ENCODE data around the gene DDX54.

Gene DDX54

GRCh38 chr12:113163030-113163360, 22.3 kb downstream of the DDX54 start:
- ATAC-seq: no peak
- DNase-seq: no peak
- Mint-ChIP-seq H3K27me3 (no peaks in the 10 kb centered on the region), H3K27ac (peak overlapping the region in 1 of 2 donors; percentile 83), H3K9me3 (no peaks in the 10 kb centered on the region), H3K4me1 (peaks cover 9% of the 10 kb centered on the region), H3K4me3 (no peak overlapping the region)

- Mint-ChIP-seq H3K27ac (peak overlapping the region in 1 of 2 donors; percentile 83), H3K27me3 (no peaks in the 10 kb centered on the region), H3K4me1 (peaks cover 16% of the 10 kb centered on the region), H3K4me3 (no peak overlapping the region), H3K9me3 (no peaks in the 10 kb centered on the region)
- ATAC-seq: no peak
- no peak for DNase-seq
Measured at GRCh38 chr12:113162102-113163029, 22.9 kb downstream of the DDX54 start.

GRCh38 chr12:113161415-113162016, 23.8 kb downstream of the DDX54 start:
- Mint-ChIP-seq H3K4me1 (peaks cover 24% of the 10 kb centered on the region), H3K9me3 (no peaks in the 10 kb centered on the region), H3K4me3 (no peak overlapping the region), H3K27me3 (no peaks in the 10 kb centered on the region), H3K27ac (no peak overlapping the region)
- ATAC-seq (no peak), DNase-seq (no peak)

GRCh38 chr12:113159937-113160336, 25.3 kb downstream of the DDX54 start:
- no peak for DNase-seq
- Mint-ChIP-seq H3K9me3 (no peaks in the 10 kb centered on the region), H3K27ac (peak overlapping the region; percentile 71 to 74), H3K27me3 (peaks cover 8% of the 10 kb centered on the region), H3K4me3 (no peak overlapping the region), H3K4me1 (peaks cover 26% of the 10 kb centered on the region)
- no peak for ATAC-seq

- ATAC-seq: no peak
- H3K27ac Mint-ChIP-seq: peak overlapping the region in 1 of 2 donors; percentile 34
Measured at GRCh38 chr12:113158439-113159203, 26.7 kb downstream of the DDX54 start.

DNA sequence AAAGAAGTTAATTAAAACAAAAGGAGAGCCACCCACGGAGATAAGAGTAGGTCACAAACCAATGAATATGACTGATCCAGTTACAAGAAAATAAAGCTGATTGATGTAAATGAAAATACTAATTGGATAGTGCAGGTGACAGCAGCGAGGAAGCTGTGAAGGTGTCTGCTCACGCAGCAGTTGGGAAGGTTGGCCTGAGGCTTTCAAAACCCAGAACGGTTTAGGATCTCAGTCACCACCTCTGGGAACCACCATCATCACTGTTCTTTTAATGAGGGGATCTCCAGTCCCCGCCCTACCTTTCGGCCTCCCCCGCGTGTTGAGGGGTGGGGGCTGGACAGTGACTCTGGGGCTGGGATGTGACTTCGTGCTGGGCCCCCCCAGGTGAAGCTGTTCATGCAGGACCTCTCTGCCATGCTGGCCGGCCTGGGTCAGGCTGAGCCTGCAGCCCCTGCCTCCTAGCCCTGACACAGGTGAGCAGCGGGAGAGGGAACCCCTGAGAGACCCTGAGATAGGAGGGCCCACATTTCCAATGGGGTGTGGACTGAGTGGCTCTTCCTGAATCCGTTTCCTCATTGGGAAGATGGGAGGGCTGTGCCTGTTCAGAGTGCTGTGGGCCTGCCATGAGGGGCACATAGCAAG, 27.9 kb downstream of the DDX54 start:
- Mint-ChIP-seq H3K9me3 (no peaks in the 10 kb centered on the region), H3K4me1 (peaks cover 45% of the 10 kb centered on the region), H3K4me3 (no peak overlapping the region), H3K27me3 (peaks cover 33% of the 10 kb centered on the region), H3K27ac (peak overlapping the region in 1 of 2 donors; percentile 81)
- ATAC-seq (no peak), DNase-seq (no peak)

More at GRCh38 chr12:113158439-113159203, 26.7 kb downstream of the DDX54 start:
- Mint-ChIP-seq H3K27me3 (peaks cover 22% of the 10 kb centered on the region), H3K9me3 (no peaks in the 10 kb centered on the region), H3K4me3 (no peak overlapping the region), H3K4me1 (peaks cover 34% of the 10 kb centered on the region)
- no peak for DNase-seq

DNA sequence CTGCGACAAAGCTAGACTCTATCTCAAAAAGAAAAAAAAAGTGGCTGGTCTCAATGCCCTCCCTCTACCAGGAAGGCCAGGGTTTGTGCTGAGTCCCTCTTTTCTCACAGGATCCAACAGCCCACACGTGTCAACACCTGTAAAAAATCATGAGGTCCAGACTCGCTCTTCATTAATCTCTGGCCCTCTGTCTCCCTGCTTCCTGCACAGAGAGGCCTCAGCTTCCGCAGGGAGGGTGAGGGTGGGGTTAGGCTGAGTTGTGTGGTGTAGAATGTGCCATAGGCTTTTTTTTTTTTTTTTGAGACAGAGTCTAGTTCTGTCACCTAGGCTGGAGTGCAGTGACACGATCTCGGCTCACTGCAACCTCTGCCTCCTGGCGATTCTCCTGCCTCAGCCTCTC, 29.6 kb downstream of the DDX54 start:
- ATAC-seq (no peak), DNase-seq (no peak)
- H3K4me1 Mint-ChIP-seq: peaks cover 44% of the 10 kb centered on the region
- H3K27me3 Mint-ChIP-seq: peaks cover 43% of the 10 kb centered on the region
- H3K9me3 Mint-ChIP-seq: no peaks in the 10 kb centered on the region
- no peak overlapping the region for H3K27ac Mint-ChIP-seq
- H3K4me3 Mint-ChIP-seq: peak overlapping the region in 1 of 2 donors; percentile 91

GRCh38 chr12:113155060-113155459, 30.2 kb downstream of the DDX54 start:
- peak overlapping the region in 1 of 2 donors; percentile 91 for H3K4me3 Mint-ChIP-seq
- H3K27ac Mint-ChIP-seq: peak overlapping the region in 1 of 2 donors; percentile 71
- H3K4me1 Mint-ChIP-seq: peaks cover 44% of the 10 kb centered on the region
- H3K27me3 Mint-ChIP-seq: peaks cover 48% of the 10 kb centered on the region
- H3K9me3 Mint-ChIP-seq: no peaks in the 10 kb centered on the region
- DNase-seq (no peak), ATAC-seq (no peak)

DNA sequence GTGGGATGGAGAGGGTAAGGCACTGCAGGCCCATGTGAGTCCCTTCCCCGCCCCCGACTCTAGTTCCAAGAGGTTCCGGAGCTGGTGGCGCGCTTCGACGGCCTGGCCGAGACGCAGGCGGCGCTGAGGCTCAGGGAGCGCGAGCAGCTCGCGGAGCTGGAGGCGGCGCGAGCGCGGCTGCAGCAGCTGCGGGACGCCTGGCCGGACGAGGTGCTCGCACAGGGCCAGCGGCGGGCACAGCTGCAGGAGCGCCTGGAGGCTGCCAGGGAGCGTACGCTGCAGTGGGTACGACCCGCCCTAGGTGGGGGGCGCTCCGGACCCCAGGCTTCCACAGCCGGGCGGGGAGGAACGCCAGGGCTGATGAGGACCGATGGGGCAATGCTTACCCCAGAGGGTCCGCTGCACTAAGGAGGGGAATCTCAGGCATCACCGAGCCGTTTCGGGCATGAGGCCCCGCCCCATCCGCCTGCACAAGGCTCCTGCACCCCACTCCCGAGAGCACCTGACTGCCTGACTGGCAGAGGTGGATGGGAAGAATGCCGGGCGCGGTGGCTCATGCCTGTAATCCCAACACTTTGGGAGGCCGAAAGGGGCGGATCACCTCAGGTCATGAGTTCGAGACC, 30.8 kb downstream of the DDX54 start:
- Mint-ChIP-seq H3K4me1 (peaks cover 49% of the 10 kb centered on the region), H3K27me3 (peaks cover 48% of the 10 kb centered on the region), H3K4me3 (peak overlapping the region; percentile 67 to 91), H3K27ac (no peak overlapping the region), H3K9me3 (no peaks in the 10 kb centered on the region)
- peak in 1 of 2 donors; percentile 39 for DNase-seq
- no peak for ATAC-seq

DNA sequence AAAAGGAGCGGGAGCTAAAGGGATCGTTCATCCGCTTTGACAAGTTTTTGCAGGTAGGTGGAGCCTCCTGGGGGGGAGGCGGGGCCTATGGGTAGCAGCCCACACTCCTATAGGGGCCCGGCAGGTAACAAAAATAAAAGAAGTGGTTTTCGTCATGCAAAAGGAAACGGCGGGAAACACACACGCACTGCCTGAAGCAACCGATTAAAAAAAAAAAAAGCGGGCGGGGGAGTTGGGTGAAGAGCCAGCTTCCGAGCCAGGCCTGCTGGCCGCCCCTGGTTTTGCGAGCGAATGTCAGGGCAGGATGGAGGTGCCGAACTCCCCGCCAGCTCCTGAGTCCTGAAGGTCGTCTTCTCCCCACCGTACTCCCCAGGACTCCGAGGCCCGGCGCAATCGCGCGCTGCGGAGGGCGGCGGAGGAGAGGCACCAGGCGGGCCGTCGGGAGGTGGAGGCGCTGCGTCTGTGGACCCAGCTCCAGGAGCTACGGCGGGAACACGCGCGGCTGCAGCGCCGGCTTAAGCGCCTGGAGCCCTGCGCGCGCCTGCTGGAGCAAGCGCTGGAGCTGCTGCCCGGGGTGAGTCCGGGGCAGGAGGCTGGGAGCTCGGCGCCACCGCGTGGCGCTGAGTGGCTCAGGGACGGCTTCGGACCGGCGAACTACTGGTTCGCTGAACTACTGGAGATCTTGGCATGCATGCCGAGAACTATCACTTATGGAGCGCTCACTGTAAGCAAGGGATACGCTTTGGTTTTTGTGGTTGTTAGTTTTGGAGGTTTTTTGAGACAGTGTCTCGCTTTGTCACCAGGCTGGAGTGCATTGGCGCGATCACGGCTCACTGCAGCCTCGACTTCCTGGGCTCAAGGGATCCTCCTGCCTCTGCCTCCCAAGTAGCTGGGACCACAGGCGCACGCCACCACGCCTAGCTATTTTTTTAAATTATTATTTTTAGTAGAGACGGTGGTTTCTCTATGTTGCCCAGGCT, 32.2 kb downstream of the DDX54 start:
- Mint-ChIP-seq H3K9me3 (no peaks in the 10 kb centered on the region), H3K4me3 (peak overlapping the region; percentile 85 to 91), H3K4me1 (peaks cover 49% of the 10 kb centered on the region), H3K27ac (peak overlapping the region in 1 of 2 donors; percentile 67), H3K27me3 (peaks cover 48% of the 10 kb centered on the region)
- DNase-seq: peak; percentile 68 to 70
- ATAC-seq: peak; percentile 86

- H3K9me3 Mint-ChIP-seq: no peaks in the 10 kb centered on the region
- DNase-seq (no peak), ATAC-seq (no peak)
Measured at GRCh38 chr12:113152196-113152834, 33.0 kb downstream of the DDX54 start.

GRCh38 chr12:113151655-113152054, 33.6 kb downstream of the DDX54 start:
- Mint-ChIP-seq H3K27me3 (peaks cover 48% of the 10 kb centered on the region), H3K4me3 (peak overlapping the region in 1 of 2 donors; percentile 91), H3K9me3 (no peaks in the 10 kb centered on the region), H3K27ac (no peak overlapping the region), H3K4me1 (peaks cover 35% of the 10 kb centered on the region)
- DNase-seq: no peak
- ATAC-seq: no peak

More at GRCh38 chr12:113152196-113152834, 33.0 kb downstream of the DDX54 start:
- peak overlapping the region; percentile 85 to 91 for H3K4me3 Mint-ChIP-seq
- peaks cover 42% of the 10 kb centered on the region for H3K4me1 Mint-ChIP-seq
- peaks cover 48% of the 10 kb centered on the region for H3K27me3 Mint-ChIP-seq
- H3K27ac Mint-ChIP-seq: no peak overlapping the region

DNA sequence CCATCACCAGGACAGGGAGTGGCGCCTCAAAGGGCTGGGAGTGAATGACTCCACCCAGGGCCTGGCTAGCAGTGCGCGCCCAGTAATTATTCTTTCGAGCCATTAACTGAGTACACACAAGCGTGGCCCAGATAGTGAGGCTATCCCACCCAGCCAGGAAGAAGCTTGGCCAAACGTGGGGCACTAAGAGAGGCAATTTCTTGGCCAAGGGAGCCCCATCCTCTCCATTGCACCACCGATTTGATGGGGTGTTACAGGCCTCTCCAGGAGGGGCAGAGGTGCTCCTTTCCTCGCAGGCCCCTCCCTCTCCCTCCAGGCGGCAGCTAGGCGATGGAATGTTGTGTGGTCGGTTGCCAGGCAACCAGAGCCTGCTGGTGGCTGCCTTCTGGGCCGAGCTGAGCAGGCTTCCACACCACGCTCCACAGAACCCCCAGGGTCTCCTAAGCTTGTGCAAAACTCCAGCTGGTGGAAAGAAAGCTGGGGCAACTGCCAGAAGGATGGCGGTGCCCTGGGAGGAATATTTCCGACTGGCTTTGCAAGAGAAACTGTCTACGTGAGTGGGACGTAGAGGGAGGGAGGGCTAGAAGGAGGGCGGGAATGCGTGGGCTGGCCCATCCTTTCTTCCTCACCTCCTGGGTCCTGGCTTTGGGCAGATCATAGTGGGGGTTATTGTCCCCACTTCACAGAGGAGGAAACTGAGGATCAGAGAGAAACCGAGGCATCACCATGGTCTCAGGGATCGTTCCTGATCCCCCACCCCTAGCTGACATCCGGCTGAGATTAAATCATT, 35.7 kb downstream of the DDX54 start, which contains the start of gene CFAP73:
Gene CFAP73 (plus strand): TSS at position 364 of the 790 bp plus-strand sequence. CDS start 134 bp downstream, at position 498.
- Mint-ChIP-seq H3K27me3 (peaks cover 35% of the 10 kb centered on the region), H3K4me3 (no peak within 1 kb of the TSS), H3K9me3 (no peaks in the 10 kb centered on the region), H3K27ac (peak within 1 kb of the TSS in 1 of 2 donors; percentile 39), H3K4me1 (peaks cover 33% of the 10 kb centered on the region)
- no peak for ATAC-seq
- no peak for DNase-seq
